A549 (cell line): Measurements from ENCODE around the gene HTRA1. TPM values are rescaled to one million over a fixed set of nuclear protein-coding genes. Genes with fewer than 3 reads are reported as not detected.

Experiments
- ATAC-seq, 2 experiments: fragments of 200-7000 bp in 1 of 2; fragments of >200 bp in 1 of 2; cut with Nextera tagmentation in 1 of 2; cut with Tn5 transposase in 1 of 2; 3 replicates each; pipeline versions ENCODE4 v1.8.0 to v1.9.1; 2018 to 2020; ENCODE audit warnings: mild to moderate bottlenecking in 1 of 2, moderate library complexity in 1 of 2
- CTCF ChIA-PET: fragments of 300-600 bp; sonication (Branson Sonifier 250); formaldehyde crosslinking; extraction: SDS; loops from one replicate; lab custom pipeline; 2021; ENCODE audit warnings: antibody characterized with exemption, inconsistent platforms; lab: Yijun Ruan, JAX
- POLR2A ChIA-PET: fragments of 350-600 bp; formaldehyde crosslinking; extraction: SDS; loops from one replicate; lab custom pipeline; 2021; ENCODE audit warnings: antibody characterized with exemption, inconsistent platforms; lab: Yijun Ruan, JAX
- DNase-seq, 2 experiments: peaks; one replicate each; pipeline versions ENCODE4 v3.0.0 to v3.0.0-alpha.2; 2011 to 2016; ENCODE audit warnings: low read depth in 1 of 2, low spot score in 1 of 2
- FAIRE-seq: peaks from 2 replicates; lab custom pipeline; 2011; peaks lifted over from hg19 to GRCh38; lab: Jason Lieb, UNC
- H3K27ac ChIP-seq, 2 experiments: fragments of >200 bp; sonication (Bioruptor Twin); formaldehyde crosslinking; 3 replicates each; pipeline ENCODE4 v1.5.1; 2016 to 2017
- H3K4me1 ChIP-seq: fragments of >200 bp; sonication (Bioruptor Twin); formaldehyde crosslinking; 3 replicates; pipeline ENCODE4 v1.6.1; 2016
- H3K4me2 ChIP-seq: fragments of >200 bp; sonication (Bioruptor Twin); formaldehyde crosslinking; 3 replicates; pipeline ENCODE4 v1.6.1; 2016
- H3K4me3 ChIP-seq: fragments of >200 bp; sonication (Bioruptor Twin); formaldehyde crosslinking; 3 replicates; pipeline ENCODE4 v1.5.1; 2016
- H3K9me3 ChIP-seq: fragments of >200 bp; sonication (Bioruptor Twin); formaldehyde crosslinking; 3 replicates; pipeline ENCODE4 v1.6.1; 2016
- ATOH8 ChIP-seq: fragments of 250-450 bp; sonication (Bioruptor Pico); IDR thresholded peaks from 2 replicates; pipeline ENCODE4 v1.5.0; 2020; ENCODE audit warnings: low read depth, mild to moderate bottlenecking, moderate library complexity
- CBX2 ChIP-seq: fragments of 200-600 bp; sonication (generic); IDR thresholded peaks from 2 replicates; pipeline ENCODE4 v1.6.1; 2016; ENCODE audit warnings: low read depth, mild to moderate bottlenecking, borderline replicate concordance
- CEBPB ChIP-seq, 2 experiments: fragments of >200 bp in 1 of 2; sonication (Bioruptor Twin) in 1 of 2; formaldehyde crosslinking in 1 of 2; IDR thresholded peaks; 2 replicates each; pipeline ENCODE4 v1.6.1; 2012 to 2016
- EHF ChIP-seq: fragments of 250-450 bp; sonication (Bioruptor Pico); IDR thresholded peaks from 2 replicates; pipeline ENCODE4 v1.5.0; 2020; ENCODE audit warnings: mild to moderate bottlenecking
- FOSB ChIP-seq: fragments of 250-450 bp; sonication (Bioruptor Pico); IDR thresholded peaks from 2 replicates; pipeline ENCODE4 v1.5.0; 2020; ENCODE audit warnings: mild to moderate bottlenecking, moderate library complexity
- GATA3 ChIP-seq: IDR thresholded peaks from 2 replicates; pipeline ENCODE4 v1.6.1; 2012; ENCODE audit warnings: borderline replicate concordance
- HDAC2 ChIP-seq: fragments of 200-600 bp; sonication (generic); IDR thresholded peaks from 2 replicates; pipeline ENCODE4 v1.6.1; 2016
- HEYL ChIP-seq: fragments of 250-450 bp; sonication (Bioruptor Pico); IDR thresholded peaks from 2 replicates; pipeline ENCODE4 v1.8.0; 2021; ENCODE audit warnings: mild to moderate bottlenecking, moderate library complexity
- HOXB5 ChIP-seq: fragments of 250-450 bp; sonication (Bioruptor Pico); IDR thresholded peaks from 2 replicates; pipeline ENCODE4 v1.5.0; 2020; ENCODE audit warnings: mild to moderate bottlenecking, moderate library complexity
- JUN ChIP-seq, 2 experiments: fragments of >200 bp; sonication (Bioruptor Twin); formaldehyde crosslinking; IDR thresholded peaks; 2 replicates in 1 of 2; 3 replicates in 1 of 2; pipeline ENCODE4 v1.6.1; 2016 to 2017
- KDM1A ChIP-seq: fragments of 200-600 bp; sonication (generic); IDR thresholded peaks from 2 replicates; pipeline ENCODE4 v1.6.1; 2016; ENCODE audit warnings: low read depth, mild to moderate bottlenecking
- KDM5A ChIP-seq: fragments of 200-600 bp; sonication (generic); IDR thresholded peaks from 2 replicates; pipeline ENCODE4 v1.6.1; 2016; ENCODE audit warnings: antibody characterized with exemption, mild to moderate bottlenecking
- MAX ChIP-seq: IDR thresholded peaks from 2 replicates; pipeline ENCODE4 v1.6.1; 2012
- MAZ ChIP-seq: fragments of 150-350 bp; IDR thresholded peaks from 2 replicates; pipeline ENCODE4 v1.6.1; 2014; ENCODE audit warnings: antibody characterized with exemption, low read depth, low read length, borderline replicate concordance
- MYC ChIP-seq: IDR thresholded peaks from 2 replicates; pipeline ENCODE4 v1.6.1; 2012; ENCODE audit warnings: mild to moderate bottlenecking, inconsistent platforms, low read length, improper control_type of control experiment, borderline replicate concordance
- NPAS2 ChIP-seq: fragments of 250-450 bp; sonication (Bioruptor Pico); IDR thresholded peaks from 2 replicates; pipeline ENCODE4 v1.8.0; 2022; ENCODE audit warnings: mild to moderate bottlenecking, moderate library complexity, borderline replicate concordance
- NR3C1 ChIP-seq: fragments of >200 bp; sonication (Bioruptor Twin); formaldehyde crosslinking; IDR thresholded peaks from 3 replicates; pipeline ENCODE4 v1.6.1; 2017
- PHF8 ChIP-seq: fragments of 200-600 bp; sonication (generic); IDR thresholded peaks from 2 replicates; pipeline ENCODE4 v1.6.1; 2016; ENCODE audit warnings: low read depth, mild to moderate bottlenecking, antibody characterized with exemption, moderate library complexity, borderline replicate concordance
- POLR2A ChIP-seq: IDR thresholded peaks from 2 replicates; pipeline ENCODE4 v1.6.1; 2012; ENCODE audit warnings: mild to moderate bottlenecking, low read length
- RAD21 ChIP-seq, 2 experiments: fragments of >200 bp in 1 of 2; sonication (Bioruptor Twin) in 1 of 2; formaldehyde crosslinking in 1 of 2; IDR thresholded peaks in 1 of 2; conservative IDR thresholded peaks in 1 of 2; 2 replicates in 1 of 2; 3 replicates in 1 of 2; pipeline ENCODE4 v1.6.1; 2012 to 2018; ENCODE audit warnings: inconsistent platforms in 1 of 2
- RCOR1 ChIP-seq: fragments of 150-350 bp; IDR thresholded peaks from 2 replicates; pipeline ENCODE4 v1.6.1; 2014; ENCODE audit warnings: antibody characterized with exemption, low read length, low read depth
- RFX5 ChIP-seq: fragments of 450-650 bp; IDR thresholded peaks from 2 replicates; pipeline ENCODE4 v1.7.1; 2014; ENCODE audit warnings: antibody characterized with exemption, mild to moderate bottlenecking, moderate library complexity
- SMC3 ChIP-seq: fragments of >200 bp; sonication (Bioruptor Twin); formaldehyde crosslinking; IDR thresholded peaks from 3 replicates; pipeline ENCODE4 v1.6.1; 2018; ENCODE audit warnings: inconsistent platforms
- SREBF2 ChIP-seq: fragments of 450-650 bp; IDR thresholded peaks from 2 replicates; pipeline ENCODE4 v1.6.1; 2014; ENCODE audit warnings: mild to moderate bottlenecking, moderate library complexity
- TFCP2L1 ChIP-seq: fragments of 250-450 bp; sonication (Bioruptor Pico); IDR thresholded peaks from 2 replicates; pipeline ENCODE4 v1.5.0; 2021; ENCODE audit warnings: mild to moderate bottlenecking
- USF2 ChIP-seq: fragments of 450-650 bp; IDR thresholded peaks from 2 replicates; pipeline ENCODE4 v1.6.1; 2014; ENCODE audit warnings: antibody characterized with exemption
- ZC3H11A ChIP-seq: fragments of 450-650 bp; IDR thresholded peaks from 2 replicates; pipeline ENCODE4 v1.6.1; 2014; ENCODE audit warnings: antibody characterized with exemption, mild to moderate bottlenecking
- WGBS: methylation state at CpG from one replicate; pipeline ENCODE4 v1.1.6; 2017; ENCODE audit errors: missing lambda C conversion rate; 5-methylcytosine and 5-hydroxymethylcytosine counted together
- polyA plus RNA-seq, 4 experiments: library from polyadenylated mRNA; depleted of rRNA in 3 of 4; stranded (reverse); fragments of >200 nt; fragmentation: RNase III in 1 of 4; extraction: RNeasy Plus Mini Kit Qiagen cat#74134 plus additional on column Dnase treatment in 1 of 4; gene quantifications; 2 replicates in 3 of 4; 3 replicates in 1 of 4; pipeline ENCODE4 v1.2.3, GENCODE V29; 2011 to 2017

The HTRA1 gene
- polyA plus RNA-seq, 2 of the 4 experiments (the other 2 are of a cell fraction) = 50.7 to 65.6 TPM

GRCh38 chr10:122466951-122467381, 5.6 kb downstream of the HTRA1 start:
- POLR2A ChIA-PET = no interaction called here
- FAIRE-seq (no peak), DNase-seq (no peak), ATAC-seq (no peak)
- Histone ChIP-seq H3K9me3 (no peaks in the 10 kb centered on the region), H3K4me2 (no peak overlapping the region), H3K27ac (peak overlapping the region in 1 of 2 experiments; percentile 66; a peak in 2 of 6 replicates), H3K4me3 (no peak overlapping the region), H3K4me1 (peaks cover 32% of the 10 kb centered on the region)
- CTCF ChIA-PET = interaction anchor here (0.8 to 2.9 kb wide), 9 partner anchors 14 to 326 kb away, joined by 3 to 15 read pairs (median 3); no protein-coding TSS in a partner anchor
- 87% methylated on average over 8 of the region's 8 CpGs for WGBS
- TF ChIP-seq RCOR1 = no peak
- no peak for TF ChIP-seq HEYL (CRISPR knock-in tag)
- TF ChIP-seq CEBPB (IDR thresholded peaks at IDR 0.05) = no peak
- no peak for TF ChIP-seq ATOH8 (CRISPR knock-in tag)
- TF ChIP-seq MYC = no peak
- no peak for TF ChIP-seq NR3C1
- TF ChIP-seq RFX5 = no peak
- no peak for TF ChIP-seq USF2
- TF ChIP-seq GATA3 = no peak
- TF ChIP-seq, all 56 proteins: peak for 0

GRCh38 chr10:122467701-122468100, 6.3 kb downstream of the HTRA1 start:
- peaks cover 26% of the 10 kb centered on the region for H3K4me1 ChIP-seq

GRCh38 chr10:122468307-122468925, 7.1 kb downstream of the HTRA1 start:
- no peak for DNase-seq
- POLR2A ChIA-PET = interaction anchor here (1.1 to 1.3 kb wide), 2 partner anchors 94 to 97 kb away, joined by 3 to 8 read pairs; partner anchors contain the start of gene PLEKHA1

More at GRCh38 chr10:122467701-122468100, 6.3 kb downstream of the HTRA1 start:
- H3K9me3 ChIP-seq = no peaks in the 10 kb centered on the region
- no peak overlapping the region; the same call in 2 of the 3 replicates for H3K4me2 ChIP-seq
- H3K4me3 ChIP-seq = no peak overlapping the region
- TF ChIP-seq POLR2A = no peak
- no peak for TF ChIP-seq MAZ
- no peak for TF ChIP-seq ZC3H11A
- no peak for TF ChIP-seq JUN (IDR thresholded peaks at IDR 0.05)
- no peak for TF ChIP-seq HDAC2
- no peak for TF ChIP-seq FOSB
- H3K27ac ChIP-seq = peak overlapping the region; percentile 64 to 66; a peak in 5 of 6 replicates
- DNase-seq (no peak), FAIRE-seq (no peak), ATAC-seq (no peak)
- POLR2A ChIA-PET = no interaction called here
- WGBS = 89% methylated on average over 6 of the region's 6 CpGs
- CTCF ChIA-PET = interaction anchor here (1.0 to 4.1 kb wide), 6 partner anchors 33 to 326 kb away, joined by 3 to 11 read pairs (median 4); no protein-coding TSS in a partner anchor

More at GRCh38 chr10:122468307-122468925, 7.1 kb downstream of the HTRA1 start:
- TF ChIP-seq NR3C1 (no peak), SREBF2 (no peak), KDM5A (no peak), HOXB5 (CRISPR knock-in tag) (no peak), SMC3 (no peak), PHF8 (no peak), RAD21 (conservative IDR thresholded peaks at IDR 0.05 in 1 of 2, IDR thresholded peaks at IDR 0.05 in 1 of 2) (no peak), MAX (no peak), USF2 (no peak), HDAC2 (no peak), JUN (IDR thresholded peaks at IDR 0.05) (no peak), TFCP2L1 (CRISPR knock-in tag) (no peak), NPAS2 (CRISPR knock-in tag) (no peak), EHF (no peak), HEYL (CRISPR knock-in tag) (no peak), KDM1A (no peak), CBX2 (no peak)
- FAIRE-seq (no peak), ATAC-seq (peak; percentile 14 to 27)
- CTCF ChIA-PET = interaction anchor here (0.8 to 4.1 kb wide), 14 partner anchors 9 to 325 kb away, joined by 3 to 19 read pairs (median 6); no protein-coding TSS in a partner anchor
- 90% methylated on average over 5 of the region's 5 CpGs for WGBS
- Histone ChIP-seq H3K4me3 (no peak overlapping the region), H3K27ac (peak overlapping the region; percentile 64 to 66), H3K4me1 (peaks cover 24% of the 10 kb centered on the region), H3K4me2 (peak overlapping the region; percentile 64), H3K9me3 (no peaks in the 10 kb centered on the region)
